DND-41 (cell line): ENCODE results near the gene CXCR2.

Experiments
- CTCF ChIP-seq: IDR thresholded peaks from 2 replicates; pipeline ENCODE4 v1.5.1; 2012; ENCODE audit warnings: borderline replicate concordance, low read length, moderate library complexity, mild to moderate bottlenecking; ENCODE audit not compliant: poor library complexity, severe bottlenecking; ENCODE audit errors: extremely low read depth
- EZH2 ChIP-seq: IDR thresholded peaks from 3 replicates; pipeline ENCODE4 v1.6.1; 2012; ENCODE audit warnings: borderline replicate concordance, low read depth, mild to moderate bottlenecking, moderate library complexity, low read length, inconsistent platforms; ENCODE audit not compliant: severe bottlenecking

- no peak for TF ChIP-seq CTCF
- TF ChIP-seq EZH2, result no peak
These were observed 39.4 kb upstream of the CXCR2 start for GRCh38 chr2:218086478-218086877.
